Stimulated activated naive CD8-positive, alpha-beta T cell treated with anti-CD3 and anti-CD28 coated beads, Interleukin-15, amount 100 ng/mL, for 72 hours (primary cell): ENCODE data around the gene HSF2BP.
"Not testable (repeated sequence)": the region's sequence is repeated elsewhere in the genome, so short reads cannot be mapped to it uniquely, and the experiment has no call there.

ENCODE experiments used
- ATAC-seq: fragments of 150-1000 bp; cut with Tn5 transposase; 2 replicates; pipeline ENCODE4 v1.10.0; 2021; ENCODE audit warnings: mild to moderate bottlenecking, moderate library complexity
- DNase-seq, 2 donors: peaks; one replicate each; pipeline ENCODE4 v3.0.0; 2021 to 2022
- H3K27ac Mint-ChIP-seq, 2 donors: one replicate each; pipeline ENCODE4 v1.8.0; 2022; ENCODE audit warnings: mild to moderate bottlenecking in 2 of 2, mixed read lengths in 2 of 2, moderate library complexity in 2 of 2
- H3K27me3 Mint-ChIP-seq: one replicate; pipeline ENCODE4 v1.8.0; 2022; ENCODE audit warnings: mixed read lengths
- H3K4me1 Mint-ChIP-seq: one replicate; pipeline ENCODE4 v1.8.0; 2022; ENCODE audit warnings: mild to moderate bottlenecking, mixed read lengths
- H3K4me3 Mint-ChIP-seq, 2 donors: one replicate each; pipeline ENCODE4 v1.8.0; 2022; ENCODE audit warnings: mild to moderate bottlenecking in 2 of 2, mixed read lengths in 2 of 2, moderate library complexity in 1 of 2
- H3K9me3 Mint-ChIP-seq, 2 donors: one replicate each; pipeline ENCODE4 v1.8.0; 2022; ENCODE audit warnings: mixed read lengths in 2 of 2

Gene HSF2BP

DNA sequence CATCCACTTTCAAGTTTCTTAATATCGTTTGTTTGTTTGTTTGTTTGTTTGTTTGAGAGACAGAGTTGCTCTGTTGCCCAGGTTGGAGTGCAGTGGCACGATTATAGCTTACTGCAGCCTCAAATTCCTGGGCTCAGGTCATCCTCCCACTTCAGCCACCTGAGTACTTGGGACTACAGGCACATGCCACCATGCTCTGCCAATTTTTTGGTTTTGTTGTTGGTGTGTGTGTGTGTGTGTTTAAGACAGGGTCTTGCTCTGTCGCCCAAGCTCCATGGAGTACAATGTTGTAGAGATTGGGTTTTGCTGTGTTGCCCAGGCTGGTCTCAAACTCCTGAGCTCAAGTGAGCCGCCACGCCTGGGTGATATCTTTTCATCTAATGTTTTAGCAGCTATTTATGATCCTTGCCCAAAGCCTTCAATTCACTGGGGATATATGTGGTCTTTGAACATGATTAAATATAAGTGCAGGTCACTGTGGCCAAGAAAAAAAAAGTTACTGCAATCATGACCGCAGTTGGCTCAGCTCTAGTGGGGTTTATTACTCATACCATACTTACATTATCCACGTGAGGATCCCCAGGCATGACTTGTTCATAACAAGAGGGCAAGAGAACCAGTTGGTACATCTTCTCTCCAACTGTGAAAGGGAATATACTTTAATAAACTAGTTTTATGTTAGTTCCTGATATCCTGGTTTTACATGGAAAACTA, 8.1 kb upstream of the HSF2BP start:
- Mint-ChIP-seq H3K4me3 (no peak overlapping the region), H3K27ac (peak overlapping the region; percentile 74 to 87), H3K27me3 (no peaks in the 10 kb centered on the region), H3K9me3 (peaks cover 0 to 4% of the 10 kb centered on the region in 2 donors), H3K4me1 (peaks cover 57% of the 10 kb centered on the region)
- ATAC-seq (peak; percentile 82), DNase-seq (no peak)

DNA sequence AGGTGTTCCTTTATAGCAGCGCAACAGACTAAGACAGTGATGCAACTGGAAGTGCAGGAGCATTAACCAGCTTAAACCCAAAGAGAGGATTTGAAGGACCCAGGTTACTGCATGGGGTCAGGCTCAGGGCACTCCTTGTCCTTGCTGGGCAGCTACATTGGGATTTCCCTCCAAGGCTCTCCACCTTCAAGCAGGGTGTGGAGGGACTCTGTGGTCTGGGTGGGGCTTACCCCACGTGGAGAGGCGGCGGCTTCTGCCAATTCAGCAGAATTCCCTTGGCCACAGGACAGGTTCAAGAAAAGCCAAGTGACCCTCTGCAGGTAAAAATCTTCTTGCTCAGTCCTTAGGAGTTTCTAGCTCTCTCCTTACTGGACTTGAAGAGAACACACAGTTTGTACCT, 6.6 kb upstream of the HSF2BP start:
- Mint-ChIP-seq H3K27ac (peak overlapping the region in 1 of 2 donors; percentile 49), H3K4me3 (no peak overlapping the region)

DNA sequence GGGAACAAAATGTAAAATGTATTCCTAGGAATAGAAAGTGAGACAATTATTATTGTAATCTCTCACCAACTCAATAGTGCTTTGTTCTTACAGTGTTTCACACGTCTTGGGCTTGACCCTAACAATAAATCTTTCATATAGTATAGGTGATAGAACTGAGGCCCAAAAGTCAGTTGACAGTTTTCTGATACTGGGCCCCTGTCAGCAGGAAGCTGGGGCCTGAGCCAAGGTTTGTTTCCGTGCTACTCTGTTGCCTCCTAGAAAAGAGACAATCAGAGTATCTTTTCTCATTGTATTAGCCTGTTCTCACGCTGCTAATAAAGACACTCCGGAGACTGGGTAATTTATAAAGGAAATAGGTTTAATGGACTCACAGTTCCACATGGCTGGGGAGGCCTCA, 5.1 kb upstream of the HSF2BP start:
- Mint-ChIP-seq H3K27me3 (no peaks in the 10 kb centered on the region), H3K27ac (peak overlapping the region; percentile 42 to 86), H3K4me3 (no peak overlapping the region), H3K4me1 (peaks cover 74% of the 10 kb centered on the region), H3K9me3 (peaks cover 0 to 4% of the 10 kb centered on the region in 2 donors)
- DNase-seq = no peak
- ATAC-seq = no peak

More for the DNA sequence above, 6.6 kb upstream of the HSF2BP start:
- Mint-ChIP-seq H3K9me3 (peaks cover 0 to 4% of the 10 kb centered on the region in 2 donors), H3K27me3 (no peaks in the 10 kb centered on the region), H3K4me1 (peaks cover 72% of the 10 kb centered on the region)
- DNase-seq (no peak), ATAC-seq (no peak)

DNA sequence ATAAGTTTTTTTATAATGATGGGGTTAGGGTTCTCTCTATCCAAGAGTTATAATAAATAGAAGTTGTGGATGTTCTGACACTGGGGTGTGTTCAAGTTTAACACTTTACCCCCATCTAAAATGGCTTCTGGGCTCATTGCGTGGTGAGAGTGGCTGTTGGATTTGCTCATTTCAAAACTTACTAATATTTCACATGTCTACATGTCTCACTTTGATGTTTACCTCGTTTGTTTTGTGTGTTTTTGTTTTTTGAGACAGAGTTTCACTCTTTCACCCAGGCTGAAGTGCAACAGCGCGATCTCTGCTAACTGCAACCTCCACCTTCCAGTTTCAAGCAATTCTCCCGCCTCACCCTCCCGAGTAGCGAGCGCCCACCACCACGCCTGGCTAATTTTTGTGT, 3.7 kb upstream of the HSF2BP start:
- no peaks in the 10 kb centered on the region for H3K27me3 Mint-ChIP-seq
- no peak overlapping the region for H3K27ac Mint-ChIP-seq
- DNase-seq = no peak
- H3K4me3 Mint-ChIP-seq = no peak overlapping the region
- ATAC-seq = no peak
- H3K9me3 Mint-ChIP-seq = peaks cover 0 to 4% of the 10 kb centered on the region in 2 donors
- peaks cover 82% of the 10 kb centered on the region for H3K4me1 Mint-ChIP-seq

- Mint-ChIP-seq H3K27ac (peak overlapping the region in 1 of 2 donors; percentile 54), H3K27me3 (no peaks in the 10 kb centered on the region), H3K9me3 (peaks cover 0 to 4% of the 10 kb centered on the region in 2 donors), H3K4me3 (no peak overlapping the region), H3K4me1 (peaks cover 85% of the 10 kb centered on the region)
- no peak for ATAC-seq
- DNase-seq = no peak
Measured at GRCh38 chr21:43662286-43662685, 3.0 kb upstream of the HSF2BP start.

DNA sequence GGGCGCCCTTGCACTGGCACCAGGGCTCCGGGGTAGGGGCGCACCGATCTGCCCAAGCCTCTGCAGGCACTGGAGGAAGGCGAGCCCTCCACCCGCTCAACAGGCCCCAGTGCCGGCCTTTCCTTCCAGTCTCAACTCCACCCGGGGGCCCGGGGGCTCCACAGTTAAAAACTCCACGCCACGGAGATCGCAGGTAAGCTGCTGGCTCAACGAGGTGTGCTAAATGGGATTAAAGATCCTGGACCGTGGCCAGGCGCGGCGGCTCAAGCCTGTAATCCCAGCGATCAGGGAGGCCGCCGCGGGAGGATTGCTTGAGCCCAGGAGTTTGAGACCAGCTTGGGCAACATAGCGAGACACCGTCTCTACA, 536 bp downstream of the HSF2BP start:
- ATAC-seq (no peak), DNase-seq (no peak)
- Mint-ChIP-seq H3K9me3 (no peaks in the 10 kb centered on the region), H3K27ac (peak overlapping the region in 1 of 2 donors; percentile 68), H3K4me3 (peak overlapping the region; percentile 85 to 90), H3K27me3 (no peaks in the 10 kb centered on the region), H3K4me1 (peaks cover 55% of the 10 kb centered on the region)

GRCh38 chr21:43658088-43658741, 1.1 kb downstream of the HSF2BP start:
- Mint-ChIP-seq H3K4me3 (peak overlapping the region in 1 of 2 donors; percentile 48), H3K27me3 (no peaks in the 10 kb centered on the region), H3K9me3 (no peaks in the 10 kb centered on the region), H3K27ac (no peak overlapping the region), H3K4me1 (peaks cover 51% of the 10 kb centered on the region)
- DNase-seq (no peak), ATAC-seq (no peak)

- no peaks in the 10 kb centered on the region for H3K9me3 Mint-ChIP-seq
- no peak for ATAC-seq
- H3K27me3 Mint-ChIP-seq = no peaks in the 10 kb centered on the region
- peak overlapping the region; percentile 23 to 48 for H3K4me3 Mint-ChIP-seq
- H3K27ac Mint-ChIP-seq = peak overlapping the region in 1 of 2 donors; percentile 10
- no peak for DNase-seq
- peaks cover 44% of the 10 kb centered on the region for H3K4me1 Mint-ChIP-seq
Measured at GRCh38 chr21:43657355-43658087, 1.8 kb downstream of the HSF2BP start.

DNA sequence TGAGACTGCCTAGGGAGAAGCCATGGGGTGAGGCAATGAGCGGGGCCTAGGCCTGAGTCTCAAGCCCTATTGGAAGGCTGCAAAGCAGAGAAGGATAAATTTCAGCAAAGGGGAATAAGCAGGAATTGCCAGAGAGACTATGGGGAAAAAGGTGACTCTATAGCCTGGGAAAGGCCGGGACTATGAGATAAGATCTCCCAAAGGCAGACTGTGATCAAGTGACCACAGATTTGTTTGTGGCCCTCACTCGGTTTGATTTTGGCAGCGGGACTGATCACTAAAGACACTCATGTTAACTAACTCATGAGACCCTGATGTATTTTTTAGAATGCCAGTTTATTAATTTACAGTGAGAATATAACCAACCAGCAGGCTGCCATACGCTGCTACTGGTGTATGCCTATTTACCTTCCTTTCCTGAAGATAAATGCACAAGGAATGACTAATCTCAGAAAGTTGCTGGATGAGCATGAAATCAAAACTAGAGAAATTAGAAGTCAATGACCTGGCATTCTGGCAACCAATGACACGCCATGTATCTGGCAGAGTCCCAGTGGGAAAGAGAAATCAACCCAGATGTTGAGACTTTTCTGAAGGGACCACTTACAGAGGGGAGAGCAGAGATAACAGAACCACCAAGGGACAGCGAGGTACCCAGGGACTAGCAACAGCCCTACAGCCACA, 4.3 kb downstream of the HSF2BP start:
- Mint-ChIP-seq H3K4me3 (no peak overlapping the region), H3K4me1 (peaks cover 19% of the 10 kb centered on the region), H3K9me3 (no peaks in the 10 kb centered on the region), H3K27ac (no peak overlapping the region), H3K27me3 (no peaks in the 10 kb centered on the region)
- DNase-seq (no peak), ATAC-seq (no peak)

- Mint-ChIP-seq H3K27ac (no peak overlapping the region), H3K9me3 (no peaks in the 10 kb centered on the region), H3K4me1 (peaks cover 11% of the 10 kb centered on the region), H3K27me3 (peaks cover under 1% of the 10 kb centered on the region), H3K4me3 (no peak overlapping the region)
- DNase-seq (no peak), ATAC-seq (no peak)
Measured at GRCh38 chr21:43653626-43654025, 5.7 kb downstream of the HSF2BP start.

- Mint-ChIP-seq H3K9me3 (no peaks in the 10 kb centered on the region), H3K4me1 (peaks cover 6% of the 10 kb centered on the region), H3K4me3 (no peak overlapping the region), H3K27ac (peak overlapping the region in 1 of 2 donors; percentile 49), H3K27me3 (peaks cover 10% of the 10 kb centered on the region)
- DNase-seq (no peak), ATAC-seq (no peak)
Measured at GRCh38 chr21:43652616-43653015, 6.7 kb downstream of the HSF2BP start.

- H3K27me3 Mint-ChIP-seq = peaks cover 10% of the 10 kb centered on the region
- not testable (repeated sequence) for ATAC-seq, DNase-seq, H3K27ac Mint-ChIP-seq, H3K4me3 Mint-ChIP-seq, H3K9me3 Mint-ChIP-seq, H3K4me1 Mint-ChIP-seq
Measured at GRCh38 chr21:43651926-43652325, 7.4 kb downstream of the HSF2BP start.

GRCh38 chr21:43648171-43648570, 11.1 kb downstream of the HSF2BP start:
- Mint-ChIP-seq H3K27ac (no peak overlapping the region), H3K4me1 (peaks cover 16% of the 10 kb centered on the region), H3K9me3 (no peaks in the 10 kb centered on the region)

GRCh38 chr21:43646550-43647260, 12.6 kb downstream of the HSF2BP start:
- H3K9me3 Mint-ChIP-seq = no peaks in the 10 kb centered on the region
- no peak overlapping the region for H3K27ac Mint-ChIP-seq
- peaks cover 10% of the 10 kb centered on the region for H3K27me3 Mint-ChIP-seq
- H3K4me3 Mint-ChIP-seq = peak overlapping the region; percentile 9 to 59
- ATAC-seq (peak; percentile 99), DNase-seq (peak; percentile 74 to 83)
- H3K4me1 Mint-ChIP-seq = peaks cover 16% of the 10 kb centered on the region

More at GRCh38 chr21:43648171-43648570, 11.1 kb downstream of the HSF2BP start:
- ATAC-seq (no peak), DNase-seq (no peak)
- H3K27me3 Mint-ChIP-seq = peaks cover 10% of the 10 kb centered on the region
- H3K4me3 Mint-ChIP-seq = no peak overlapping the region

- Mint-ChIP-seq H3K27ac (no peak overlapping the region), H3K9me3 (no peaks in the 10 kb centered on the region), H3K4me3 (peak overlapping the region; percentile 9 to 59), H3K4me1 (peaks cover 16% of the 10 kb centered on the region), H3K27me3 (peaks cover 10% of the 10 kb centered on the region)
- DNase-seq (no peak), ATAC-seq (no peak)
Measured at GRCh38 chr21:43645976-43646375, 13.3 kb downstream of the HSF2BP start.
